Brain microvascular endothelial cell (primary cell): ENCODE measurements around the gene OR8B8.

Experiments
- DNase-seq: peaks from one replicate; pipeline ENCODE4 v3.0.0-alpha.2; 2020
- H3K27ac ChIP-seq: fragments of 250-450 bp; sonication (Bioruptor Pico); 2 replicates; pipeline ENCODE4 v1.5.1; 2020; ENCODE audit warnings: mild to moderate bottlenecking, moderate library complexity
- H3K27me3 ChIP-seq: fragments of 250-450 bp; sonication (Bioruptor Pico); replicated peaks from 2 replicates; pipeline ENCODE4 v1.5.1; 2020; ENCODE audit warnings: mild to moderate bottlenecking
- H3K36me3 ChIP-seq: fragments of 250-450 bp; sonication (Bioruptor Pico); replicated peaks from 2 replicates; pipeline ENCODE4 v1.5.1; 2020; ENCODE audit warnings: mild to moderate bottlenecking
- H3K4me3 ChIP-seq: 2 replicates; pipeline ENCODE4 v1.5.1; 2011; ENCODE audit warnings: low read depth, mild to moderate bottlenecking, control low read depth, low read length, moderate library complexity
- CTCF ChIP-seq: IDR thresholded peaks from 2 replicates; pipeline ENCODE4 v1.5.1; 2011; ENCODE audit warnings: low read depth, mild to moderate bottlenecking, moderate library complexity, low read length, control low read depth, inconsistent platforms; ENCODE audit errors: missing control alignments
- in situ Hi-C: cut with HindIII; loops from 2 replicates; pipeline ENCODE4 v1.10.0; 2017; ENCODE audit warnings: low sequenced_read_pairs, low pct_ligation_motif_present

Gene OR8B8

GRCh38 chr11:124454552-124454951, 9.1 kb upstream of the OR8B8 start:
- DNase-seq, result no peak
- in situ Hi-C loops, result no loop called here
- Histone ChIP-seq H3K27ac (no peak overlapping the region), H3K27me3 (no peaks in the 10 kb centered on the region), H3K4me3 (no peak overlapping the region), H3K36me3 (no peaks in the 10 kb centered on the region)
- TF ChIP-seq CTCF, result no peak

- Histone ChIP-seq H3K4me3 (no peak overlapping the region), H3K27me3 (no peaks in the 10 kb centered on the region), H3K27ac (no peak overlapping the region), H3K36me3 (no peaks in the 10 kb centered on the region)
- no peak for DNase-seq
- no peak for TF ChIP-seq CTCF
- in situ Hi-C loops, result no loop called here
Measured at GRCh38 chr11:124446916-124447315, 1.4 kb upstream of the OR8B8 start.

GRCh38 chr11:124442847-124443246, 2.6 kb downstream of the OR8B8 start:
- in situ Hi-C loops, result no loop called here
- TF ChIP-seq CTCF, result no peak
- Histone ChIP-seq H3K27ac (no peak overlapping the region), H3K36me3 (no peaks in the 10 kb centered on the region), H3K4me3 (no peak overlapping the region), H3K27me3 (no peaks in the 10 kb centered on the region)
- DNase-seq, result no peak

GRCh38 chr11:124442442-124442841, 3.1 kb downstream of the OR8B8 start:
- TF ChIP-seq CTCF, result no peak
- peak; percentile 4 for DNase-seq
- Histone ChIP-seq H3K4me3 (no peak overlapping the region), H3K27me3 (no peaks in the 10 kb centered on the region), H3K27ac (no peak overlapping the region), H3K36me3 (no peaks in the 10 kb centered on the region)
- in situ Hi-C loops, result no loop called here

- Histone ChIP-seq H3K27me3 (no peaks in the 10 kb centered on the region), H3K36me3 (no peaks in the 10 kb centered on the region), H3K27ac (no peak overlapping the region), H3K4me3 (no peak overlapping the region)
- in situ Hi-C loops, result no loop called here
- TF ChIP-seq CTCF, result no peak
- no peak for DNase-seq
Measured at GRCh38 chr11:124441519-124441918, 4.0 kb downstream of the OR8B8 start.

GRCh38 chr11:124441081-124441480, 4.4 kb downstream of the OR8B8 start:
- in situ Hi-C loops, result no loop called here
- H3K27me3 ChIP-seq, result no peaks in the 10 kb centered on the region
- DNase-seq, result no peak
- TF ChIP-seq CTCF, result no peak
- H3K4me3 ChIP-seq, result no peak overlapping the region
- H3K36me3 ChIP-seq, result no peaks in the 10 kb centered on the region
- H3K27ac ChIP-seq, result no peak overlapping the region
